Colon (tissue), 2 donors: ENCODE data around the gene PCDH9.

Source experiments
- FAIRE-seq: peaks from 2 replicates; lab custom pipeline; 2012; peaks lifted over from hg19 to GRCh38; lab: Jason Lieb, UNC
- donor health status: control.
- donor health status: control.

PCDH9 gene

DNA sequence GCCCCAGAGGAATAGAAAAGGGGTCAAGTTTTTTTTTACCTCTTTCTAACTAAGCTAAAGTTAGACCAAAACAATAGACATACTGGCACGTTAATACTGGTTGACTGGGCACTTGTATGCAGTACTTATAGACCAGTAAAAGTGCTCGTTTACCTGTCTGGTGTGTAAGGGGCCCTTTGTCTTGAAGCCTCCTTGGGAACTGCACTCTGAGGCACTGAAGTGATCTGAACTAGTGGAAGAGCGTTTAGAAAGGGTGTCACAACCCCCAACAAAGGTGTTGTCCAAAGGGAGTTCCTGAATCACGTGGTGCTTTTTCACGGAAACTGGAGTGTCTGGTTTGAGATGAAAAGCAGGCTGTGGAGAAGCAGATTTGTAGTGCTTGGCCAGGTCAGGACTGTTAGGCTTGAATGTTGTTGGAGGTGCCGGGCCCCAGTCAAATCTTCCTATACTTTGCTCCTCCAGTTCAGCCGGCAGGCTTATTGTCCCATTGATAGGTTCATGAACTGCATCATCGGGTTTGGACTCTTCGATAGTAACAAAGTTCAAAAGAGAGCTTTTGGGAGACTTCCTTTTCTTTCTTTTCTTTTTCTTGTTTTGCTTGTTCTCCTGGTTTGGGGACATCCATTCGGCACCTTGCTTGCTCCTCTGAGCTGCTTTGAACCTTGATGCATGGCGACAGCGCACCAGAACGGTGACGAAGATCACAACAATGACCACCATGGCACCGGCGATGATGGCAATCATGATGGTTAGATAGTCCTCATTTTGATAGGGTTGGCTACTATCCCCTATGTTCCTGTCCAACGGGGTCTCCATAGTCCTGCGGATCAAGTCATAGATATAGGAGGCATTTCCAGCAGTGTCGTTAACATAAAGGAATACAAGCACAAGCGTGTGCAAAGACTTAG lies 4.6 kb downstream of the PCDH9 start:
- no peak for FAIRE-seq

DNA sequence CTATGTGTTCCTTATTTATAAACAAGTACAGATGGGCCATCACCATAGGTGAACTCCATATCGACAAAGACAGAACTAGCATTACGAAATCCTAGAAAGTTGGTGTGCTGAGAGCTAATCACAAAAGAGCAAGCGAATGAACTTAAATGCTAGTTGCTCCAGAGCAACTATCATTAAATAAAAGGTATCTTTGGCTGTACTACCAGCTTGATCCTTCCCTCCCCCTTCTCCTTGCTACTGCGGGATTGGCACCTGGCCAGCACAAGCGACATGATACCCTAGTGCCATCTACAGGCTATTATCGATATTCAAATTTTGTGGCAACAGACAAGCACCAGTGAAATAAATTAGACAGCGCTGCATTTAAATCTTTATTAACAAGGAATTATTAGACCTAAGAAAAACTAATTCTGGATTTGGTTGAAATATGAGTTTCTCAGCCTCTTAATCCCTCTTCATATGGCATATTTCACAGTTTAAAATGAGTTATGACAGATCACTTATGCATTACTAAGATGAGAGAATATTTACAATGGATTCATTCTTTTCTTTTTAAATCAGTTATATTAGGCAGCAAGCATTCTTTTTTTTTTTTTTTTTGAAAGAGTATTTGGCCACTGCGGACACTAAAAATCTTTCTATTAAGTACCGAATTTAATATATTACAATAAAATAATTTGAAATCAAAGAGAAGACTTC lies 5.8 kb downstream of the PCDH9 start:
- no peak for FAIRE-seq

DNA sequence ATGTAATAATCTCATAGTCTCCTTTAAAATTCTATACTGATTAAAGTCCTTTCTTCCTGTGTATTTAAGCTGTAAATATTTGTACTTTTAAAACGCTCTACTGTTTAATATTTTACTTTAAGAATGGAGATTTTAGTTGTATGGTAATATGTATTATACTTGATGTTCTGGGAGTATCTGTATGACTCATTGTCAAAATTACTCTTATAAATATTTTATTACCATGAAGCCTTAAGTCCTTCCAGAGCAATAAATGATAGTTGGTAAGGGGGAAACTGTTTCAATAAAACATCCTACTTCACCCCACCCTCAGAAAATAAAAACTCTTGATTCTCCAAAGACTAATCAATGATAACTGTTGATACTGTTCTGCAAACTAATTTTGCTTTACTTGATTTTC lies 6.4 kb downstream of the PCDH9 start:
- FAIRE-seq = no peak

DNA sequence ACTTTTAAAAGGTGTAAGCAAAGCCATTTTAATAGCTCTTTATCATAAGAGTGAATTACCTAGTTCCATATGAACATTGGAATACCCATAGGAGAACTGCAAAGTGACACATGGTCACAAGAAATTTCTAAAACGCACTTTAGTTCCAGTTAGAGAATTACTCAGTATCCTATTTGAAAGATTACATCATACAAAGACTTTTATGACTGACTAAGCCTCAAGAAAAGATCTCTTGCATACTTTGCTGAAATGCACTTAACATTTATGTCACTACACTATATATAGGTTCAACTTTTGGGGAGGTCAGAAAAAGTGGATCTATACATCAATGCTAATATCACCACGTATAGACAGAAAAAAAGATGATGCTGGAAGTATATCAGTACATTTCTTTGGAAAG lies 7.1 kb downstream of the PCDH9 start:
- FAIRE-seq = no peak

DNA sequence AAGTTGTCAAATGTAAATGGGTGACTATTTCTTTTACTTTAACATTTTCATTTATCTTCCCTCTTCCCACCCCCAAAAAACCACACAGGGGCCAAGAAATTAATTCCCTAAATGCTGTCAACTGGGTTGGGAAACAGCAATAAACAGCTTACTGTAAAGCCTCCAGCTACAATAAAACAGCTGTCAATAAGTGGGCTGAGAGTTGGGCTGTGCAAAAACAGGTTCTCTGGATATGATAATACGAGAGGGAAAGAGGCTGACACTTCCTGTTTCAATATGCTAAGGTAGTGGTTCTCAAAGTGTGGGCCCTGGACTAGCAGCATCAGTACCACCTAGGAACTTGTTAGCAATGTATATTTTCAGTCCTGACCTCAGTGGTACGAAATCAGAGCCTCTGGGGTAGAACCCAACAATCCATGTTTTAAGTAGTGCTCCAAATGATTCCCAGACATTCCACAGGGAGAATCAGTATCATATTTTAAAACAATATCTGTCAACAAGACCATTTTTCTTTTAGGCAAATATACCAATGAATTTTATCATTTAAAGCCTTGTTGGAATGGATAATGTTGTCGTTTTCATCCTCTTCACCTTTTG lies 8.4 kb downstream of the PCDH9 start:
- FAIRE-seq = no peak

DNA sequence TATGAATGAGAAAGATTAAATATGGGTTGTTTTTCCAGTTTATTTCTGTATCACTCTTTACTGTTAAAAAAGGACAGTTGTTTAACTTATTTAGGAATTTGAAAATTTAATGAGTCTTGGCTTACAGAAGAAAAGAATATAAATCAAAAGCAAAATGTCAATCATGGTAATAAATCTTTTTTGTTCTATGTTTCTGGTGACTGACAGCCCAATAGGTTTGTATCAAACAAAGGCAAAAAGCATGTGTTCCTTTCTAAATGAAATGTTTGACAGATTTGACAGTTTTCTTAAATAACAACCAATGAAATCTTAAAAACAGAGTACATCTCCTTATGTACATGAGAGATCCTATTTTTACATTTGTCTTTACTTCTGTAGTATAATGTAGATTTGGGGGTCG lies 11.0 kb downstream of the PCDH9 start:
- FAIRE-seq = no peak

DNA sequence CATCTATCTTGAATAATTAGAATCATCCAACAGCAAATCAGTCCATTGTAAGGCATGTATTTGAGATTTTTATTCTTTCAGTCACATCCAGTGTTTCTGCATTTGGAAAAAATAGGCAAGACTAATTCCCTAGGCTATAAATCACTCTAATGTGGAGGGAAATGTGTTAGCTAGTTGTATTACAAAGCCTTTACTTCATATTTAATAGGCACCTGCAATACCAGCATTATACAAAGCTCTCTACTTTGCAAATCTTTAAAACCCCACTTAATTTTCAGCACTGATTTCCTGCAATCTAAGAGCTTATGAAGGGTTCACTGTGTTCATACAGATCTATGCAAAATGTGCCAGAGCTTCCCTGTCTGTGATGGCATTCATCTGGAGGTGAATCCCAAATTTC lies 12.3 kb downstream of the PCDH9 start:
- FAIRE-seq = no peak

DNA sequence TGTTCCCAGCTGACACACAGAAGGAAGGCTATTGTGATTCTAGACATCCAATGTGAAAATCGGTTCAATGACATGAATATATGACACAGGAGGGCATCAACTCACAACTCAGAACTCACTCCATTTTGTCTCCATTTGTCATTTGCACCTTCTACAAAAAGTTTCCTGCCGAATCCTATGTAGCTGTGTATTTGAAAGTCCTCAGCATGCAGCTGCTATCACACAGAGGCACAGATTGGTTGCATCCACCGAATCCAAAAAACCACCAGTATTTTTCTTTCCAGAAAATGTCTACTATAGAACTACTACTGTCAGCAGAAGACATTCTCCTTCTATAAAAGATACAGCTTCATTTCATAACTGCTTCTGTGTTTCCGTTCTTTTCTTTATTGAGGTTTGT lies 13.3 kb downstream of the PCDH9 start:
- FAIRE-seq = no peak

DNA sequence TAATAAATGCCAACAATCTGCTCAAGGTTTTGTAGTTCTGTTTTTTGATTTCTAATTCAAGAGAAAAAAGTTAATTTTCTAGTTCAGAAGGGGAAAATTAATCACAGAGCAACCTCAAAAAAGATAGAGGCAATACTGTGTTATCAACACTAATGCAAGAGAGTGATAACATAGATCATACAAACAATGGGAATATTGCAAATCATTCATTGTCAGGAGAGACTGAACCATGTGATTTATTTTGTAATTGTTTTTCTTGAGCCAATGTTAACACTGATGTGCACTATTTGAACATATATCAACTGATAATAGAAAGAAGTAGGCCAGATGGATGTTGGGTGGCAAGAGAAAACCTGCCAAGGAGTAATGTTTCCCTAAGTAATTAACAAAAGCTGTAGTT lies 19.9 kb downstream of the PCDH9 start:
- FAIRE-seq = no peak

DNA sequence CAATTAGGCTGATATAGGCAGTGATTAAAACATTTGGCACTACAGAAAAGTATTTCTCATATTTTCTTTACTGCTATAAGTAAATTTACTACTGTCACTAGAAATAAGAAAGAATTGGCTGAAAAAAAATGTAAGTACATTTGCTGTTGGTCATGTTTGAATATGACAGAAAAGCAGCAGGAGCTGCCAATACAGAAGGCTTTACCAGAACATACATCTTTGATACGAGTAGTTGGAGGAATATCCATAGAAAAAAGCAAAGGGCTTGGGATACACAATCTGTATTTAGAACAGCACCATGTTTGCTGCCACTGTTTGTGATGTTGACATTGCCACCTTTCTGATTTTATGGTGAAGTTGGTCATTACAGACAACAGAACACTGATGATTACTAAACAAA lies 21.6 kb downstream of the PCDH9 start:
- no peak for FAIRE-seq

DNA sequence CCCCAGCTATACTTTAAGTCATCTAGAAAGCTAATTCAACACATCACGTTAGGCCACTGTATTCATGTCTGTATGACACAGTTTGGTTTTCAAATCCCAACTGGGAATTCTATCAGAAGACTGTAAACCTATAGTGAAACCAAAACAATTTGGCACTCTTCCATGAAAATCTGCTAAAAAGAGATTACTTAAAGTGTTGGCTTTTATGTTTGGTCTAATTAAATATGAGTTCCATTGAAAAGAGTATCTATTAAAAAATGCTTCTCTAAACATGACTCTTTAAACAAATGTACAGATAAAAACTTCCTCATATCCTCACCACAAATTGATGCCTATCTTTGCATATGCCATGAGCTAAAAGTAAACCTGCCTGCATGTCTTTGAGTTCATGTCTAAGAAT lies 25.4 kb downstream of the PCDH9 start:
- FAIRE-seq = no peak

DNA sequence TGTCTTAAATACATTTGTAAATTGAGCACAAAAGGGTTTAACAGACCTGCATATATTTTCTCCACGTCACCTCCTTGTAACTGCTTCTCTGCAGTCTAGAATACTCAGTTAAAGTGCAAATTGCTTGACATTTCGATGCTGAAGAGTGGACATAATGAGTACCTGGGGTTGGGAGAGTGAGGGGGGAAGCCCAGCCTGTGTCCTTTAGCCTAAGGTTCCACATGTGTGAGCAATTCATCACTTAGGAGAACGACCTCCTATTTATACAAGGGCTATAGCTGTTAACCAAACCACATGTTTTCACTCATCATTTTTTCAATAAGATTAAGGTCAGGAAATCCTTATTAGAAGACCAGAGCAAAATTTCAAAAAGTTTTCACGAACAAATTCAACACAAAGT lies 29.5 kb downstream of the PCDH9 start:
- no peak for FAIRE-seq

DNA sequence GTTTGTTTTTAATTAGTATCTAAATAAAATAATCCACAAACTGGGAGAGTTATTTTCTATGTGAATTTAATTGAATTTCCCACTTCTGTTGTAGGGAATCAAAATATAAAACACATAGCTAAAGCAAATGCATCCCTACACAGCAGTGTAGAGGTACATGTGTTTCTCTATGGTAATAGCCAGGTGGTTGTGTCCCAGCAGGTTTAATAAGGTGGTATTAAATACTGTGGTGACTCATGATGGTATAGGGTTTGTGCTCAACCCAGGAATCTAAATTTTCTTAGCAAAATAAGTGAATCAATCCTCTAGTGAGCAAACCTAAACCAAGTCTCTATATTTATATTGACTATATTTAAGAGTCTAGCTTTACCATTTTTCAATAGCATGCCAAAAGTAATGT lies 30.0 kb downstream of the PCDH9 start:
- FAIRE-seq = no peak

DNA sequence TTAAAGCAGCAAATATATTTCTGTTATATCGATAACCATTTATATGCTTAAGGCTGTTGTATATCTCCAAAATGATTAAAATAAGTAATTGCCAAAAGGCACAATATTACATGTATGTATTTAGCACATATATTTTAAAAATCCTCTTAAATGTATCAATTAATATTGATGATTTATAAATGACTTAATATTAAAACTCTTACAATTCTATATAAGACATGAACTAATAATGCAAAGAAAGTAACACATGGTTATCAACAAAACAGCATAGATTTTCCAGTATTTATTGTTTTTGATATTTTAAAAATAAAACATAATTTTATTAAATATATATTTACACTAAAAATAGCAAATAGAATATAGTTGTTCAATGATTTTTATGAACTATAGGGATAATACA lies 32.4 kb downstream of the PCDH9 start:
- peak; percentile 80 for FAIRE-seq

DNA sequence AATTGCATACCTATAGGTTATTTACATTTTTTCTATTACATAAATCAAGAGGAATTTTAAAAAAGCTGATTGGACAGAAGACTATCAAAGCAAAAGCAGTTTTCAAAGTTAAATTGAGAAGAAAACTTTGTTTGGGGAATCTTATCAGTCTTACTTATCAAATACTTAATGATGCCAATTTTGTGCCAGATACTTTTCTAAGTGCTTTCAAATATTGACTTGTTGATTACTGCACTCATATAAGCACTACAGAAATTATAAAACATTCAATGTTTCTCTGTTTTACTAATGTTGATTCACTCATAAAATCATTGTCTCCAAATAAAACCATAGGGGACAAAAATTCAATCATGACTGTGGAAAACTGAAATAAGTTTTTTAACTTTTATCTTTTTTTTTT lies 36.2 kb downstream of the PCDH9 start:
- FAIRE-seq = no peak

DNA sequence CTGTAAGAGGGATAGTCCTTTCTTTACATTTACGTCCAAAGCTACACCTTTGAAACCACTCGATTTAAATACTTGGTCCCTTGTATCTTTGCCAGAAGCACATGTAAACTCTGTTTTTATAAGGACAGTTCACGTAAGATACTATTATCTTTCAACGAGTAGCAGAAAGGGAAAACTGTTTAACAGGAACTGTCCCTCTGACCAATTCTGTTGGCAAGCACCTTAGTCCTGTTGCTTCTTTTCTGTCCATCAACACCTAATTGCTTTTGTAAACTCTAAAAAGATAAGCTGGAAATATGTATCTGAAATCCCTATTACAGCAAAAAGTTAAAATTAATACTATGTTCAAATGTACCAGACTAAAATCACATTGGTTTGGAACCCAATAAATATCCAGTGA lies 37.4 kb downstream of the PCDH9 start:
- FAIRE-seq = no peak

DNA sequence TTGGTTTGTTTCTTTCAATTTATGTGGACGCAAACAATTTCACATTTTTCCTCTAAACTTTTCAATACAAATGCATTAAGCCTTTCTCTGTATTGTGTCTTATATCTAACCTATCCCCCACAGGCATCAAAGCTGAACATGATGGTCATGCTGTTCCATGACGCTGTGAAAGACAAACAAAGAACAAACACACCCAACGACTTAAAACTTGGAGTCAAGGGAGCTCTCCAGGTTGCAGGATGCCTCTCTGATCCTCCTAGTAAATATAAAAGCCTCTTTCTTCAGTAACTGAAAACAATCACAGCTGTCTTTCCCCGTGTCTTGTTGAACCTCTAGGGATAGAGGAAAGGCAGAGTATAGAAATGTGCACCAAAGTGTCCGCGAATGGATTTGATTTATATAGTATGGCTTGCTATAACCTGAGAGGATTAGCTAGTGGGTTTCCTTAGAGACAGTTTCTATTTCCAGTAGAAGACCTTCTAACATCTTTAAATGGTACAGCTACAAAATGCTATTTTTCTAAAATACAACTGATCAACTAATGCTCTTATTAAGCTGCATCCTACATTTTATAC lies 43.1 kb downstream of the PCDH9 start:
- no peak for FAIRE-seq

DNA sequence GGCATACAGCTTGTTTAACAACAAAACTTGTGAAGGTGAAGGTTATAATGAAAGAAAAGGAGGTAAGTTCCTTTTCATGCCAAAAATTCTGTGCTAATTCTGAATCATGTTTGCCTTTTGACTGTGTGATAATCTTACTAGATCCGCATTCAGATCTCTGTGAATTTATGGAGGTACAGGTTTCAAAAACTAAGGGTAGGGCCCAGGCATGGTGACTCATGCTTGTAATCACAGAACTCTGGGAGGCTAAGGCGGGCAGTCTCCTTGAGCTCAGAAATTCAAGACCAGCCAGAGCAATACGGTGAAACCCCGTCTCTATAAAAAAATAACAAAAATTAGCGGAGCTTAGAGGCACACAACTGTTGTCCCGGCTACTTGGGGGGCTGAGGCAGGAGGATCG lies 45.9 kb downstream of the PCDH9 start:
- no peak for FAIRE-seq

DNA sequence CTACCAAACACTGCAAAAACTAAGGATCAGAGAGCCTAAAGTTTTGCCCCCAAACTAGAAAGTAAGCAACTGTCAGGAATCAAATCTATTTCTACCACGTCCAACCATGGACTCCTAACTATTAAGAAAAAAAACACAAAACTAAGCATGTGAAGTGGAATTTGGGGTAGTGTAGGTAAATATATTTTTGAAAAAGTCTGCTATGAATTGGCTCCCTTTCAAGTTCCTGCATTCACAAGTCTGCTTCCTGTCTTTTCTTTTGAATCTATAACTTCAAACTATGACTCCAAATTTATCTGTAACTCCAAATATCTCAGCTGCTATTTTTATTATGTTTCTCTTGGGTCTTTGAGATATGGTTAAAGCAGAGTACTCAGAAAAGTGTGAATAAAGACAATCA lies 47.0 kb downstream of the PCDH9 start:
- FAIRE-seq = no peak

DNA sequence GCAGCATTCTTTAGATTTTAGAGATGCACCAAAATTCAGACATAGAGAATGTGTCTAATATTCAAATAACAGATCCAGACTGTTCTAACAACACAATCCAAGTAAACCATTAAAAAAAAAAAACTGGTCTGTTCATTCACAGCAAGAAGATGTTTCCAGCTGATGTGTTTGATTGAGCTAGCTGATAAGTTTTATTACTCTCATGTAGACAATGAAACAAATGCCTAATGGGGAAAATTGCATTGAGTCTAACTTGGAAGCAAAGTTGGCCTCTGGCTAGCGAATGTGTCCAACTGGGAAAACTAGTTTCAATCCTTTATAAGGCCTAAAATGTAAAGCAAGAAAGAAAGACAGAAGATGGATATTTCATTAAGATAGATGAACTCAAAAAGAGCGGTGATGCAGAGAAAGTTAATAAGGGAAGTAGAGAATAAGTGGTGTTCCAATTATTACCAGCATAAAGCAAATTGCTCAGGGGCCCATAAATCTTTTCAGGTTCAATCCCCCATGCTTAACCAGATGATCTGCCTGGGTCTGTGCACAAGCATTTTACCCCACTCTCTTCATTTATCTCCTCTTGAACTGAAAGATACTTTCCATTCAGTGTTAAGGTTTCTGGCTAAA lies 54.2 kb downstream of the PCDH9 start:
- FAIRE-seq = no peak

DNA sequence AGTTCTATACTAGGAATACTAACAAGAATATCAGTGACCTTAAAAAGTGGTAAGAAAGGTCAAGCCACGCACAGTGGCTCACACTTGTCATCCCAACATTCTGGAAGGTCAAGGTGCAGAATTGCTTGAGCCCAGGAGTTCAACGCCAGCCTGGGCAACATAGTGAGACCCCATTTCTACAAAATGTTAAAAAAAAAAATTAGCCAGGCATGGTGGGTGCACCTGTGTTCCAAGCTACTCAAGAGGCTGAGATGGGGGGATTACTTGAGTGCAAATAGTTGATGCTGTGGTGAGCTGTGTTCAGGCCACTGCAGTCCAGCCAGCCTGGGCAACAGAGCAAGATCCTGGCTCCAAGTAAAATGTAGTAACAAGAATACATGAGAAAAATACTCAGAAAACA lies 61.8 kb downstream of the PCDH9 start:
- no peak for FAIRE-seq

DNA sequence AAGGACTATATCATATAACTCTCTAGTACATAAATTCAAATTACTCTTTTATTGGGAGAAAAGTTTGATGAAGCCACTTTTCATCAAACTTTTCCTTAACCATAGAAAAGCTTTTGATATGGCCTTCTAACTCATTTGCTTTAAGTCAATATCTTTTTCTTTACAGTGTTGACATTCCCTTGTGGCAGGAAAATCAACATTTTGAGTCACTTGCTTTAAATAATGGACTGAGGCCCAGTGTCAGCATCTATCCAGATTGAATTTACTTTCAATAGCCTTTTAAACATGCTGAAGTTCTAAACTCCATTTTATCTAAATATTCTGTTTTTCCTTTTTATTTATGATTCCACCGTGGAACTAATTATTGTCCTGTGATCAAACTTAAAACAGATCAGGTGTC lies 62.7 kb downstream of the PCDH9 start:
- FAIRE-seq = no peak

DNA sequence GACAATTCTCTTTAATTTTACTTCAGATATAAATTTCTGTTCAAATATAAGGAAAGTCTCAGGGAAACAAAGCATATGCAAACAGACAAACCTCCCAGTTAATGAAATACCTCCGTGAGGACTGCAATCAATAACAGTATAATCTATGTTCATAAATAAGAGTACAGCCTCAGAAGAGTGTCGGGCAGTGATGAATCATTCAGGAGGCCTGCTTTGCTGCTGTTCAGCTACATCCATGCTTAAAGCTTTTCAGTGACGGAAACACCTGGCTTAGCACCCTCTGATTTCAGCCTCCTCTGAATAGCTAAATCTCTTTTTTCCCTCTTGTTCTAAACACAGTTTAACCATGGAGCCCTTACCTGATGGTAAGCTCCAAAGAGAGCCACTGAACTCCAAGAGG lies 69.0 kb downstream of the PCDH9 start:
- no peak for FAIRE-seq
